ENCODE measurements around the gene DELE1. TPM values are rescaled to one million over a fixed set of nuclear protein-coding genes. Genes with fewer than 3 reads are reported as not detected.
"Not testable (repeated sequence)": the region's sequence is repeated elsewhere in the genome, so short reads cannot be mapped to it uniquely, and the experiment has no call there.

The DELE1 gene
- total RNA-seq, 1 donor from 2014 or later = 94.4 TPM

- intact Hi-C loops (cut with DNase I) = no loop called here
- DNase-seq (ENCODE audit: missing footprints) = no peak
- ATAC-seq = peak; percentile 88
Observed at GRCh38 chr5:141915881-141916336, 7.8 kb upstream of the DELE1 start.

- DNase-seq (ENCODE audit: missing footprints) = no peak
- ATAC-seq = no peak
- intact Hi-C loops (cut with DNase I) = no loop called here
Observed at GRCh38 chr5:141916522-141916921, 7.1 kb upstream of the DELE1 start.

- ATAC-seq = no peak
- intact Hi-C loops (cut with DNase I) = no loop called here
- no peak for DNase-seq (ENCODE audit: missing footprints)
Observed at GRCh38 chr5:141917760-141918159, 5.9 kb upstream of the DELE1 start.

GRCh38 chr5:141919218-141920119 lies 4.2 kb upstream of the DELE1 start:
- ATAC-seq (no peak), DNase-seq (ENCODE audit: missing footprints) (no peak)
- intact Hi-C loops (cut with DNase I) = loop anchor here (5.0 kb wide), 1 partner anchor 38 kb away; the partner anchor contains the start of gene PCDH12

- ATAC-seq (no peak), DNase-seq (ENCODE audit: missing footprints) (no peak)
- intact Hi-C loops (cut with DNase I) = loop anchor here (5.0 kb wide), 1 partner anchor 37 kb away; the partner anchor contains the start of gene PCDH12
Observed at GRCh38 chr5:141920771-141921170, 2.9 kb upstream of the DELE1 start.

- ATAC-seq = not testable (repeated sequence)
- intact Hi-C loops (cut with DNase I) = loop anchor here (5.0 kb wide), 1 partner anchor 34 kb away; the partner anchor contains the start of gene PCDH12
Observed at GRCh38 chr5:141922827-141923447, 734 bp upstream of the DELE1 start.

GRCh38 chr5:141926434-141926833 lies 2.8 kb downstream of the DELE1 start:
- intact Hi-C loops (cut with DNase I) = no loop called here
- ATAC-seq = no peak

More at GRCh38 chr5:141922827-141923447, 734 bp upstream of the DELE1 start:
- DNase-seq (ENCODE audit: missing footprints) = not testable (repeated sequence)

GRCh38 chr5:141928051-141928450 lies 4.4 kb downstream of the DELE1 start:
- ATAC-seq = no peak
- intact Hi-C loops (cut with DNase I) = no loop called here
- no peak for DNase-seq (ENCODE audit: missing footprints)

More at GRCh38 chr5:141926434-141926833, 2.8 kb downstream of the DELE1 start:
- DNase-seq (ENCODE audit: missing footprints) = no peak

GRCh38 chr5:141929398-141930058 lies 5.9 kb downstream of the DELE1 start:
- intact Hi-C loops (cut with DNase I) = no loop called here
- ATAC-seq = peak; percentile 26
- no peak for DNase-seq (ENCODE audit: missing footprints)

GRCh38 chr5:141931694-141932093 lies 8.0 kb downstream of the DELE1 start:
- DNase-seq (ENCODE audit: missing footprints) (no peak), ATAC-seq (no peak)
- intact Hi-C loops (cut with DNase I) = no loop called here

GRCh38 chr5:141933151-141933550 lies 9.5 kb downstream of the DELE1 start:
- intact Hi-C loops (cut with DNase I) = no loop called here
- no peak for ATAC-seq
- no peak for DNase-seq (ENCODE audit: missing footprints)

- intact Hi-C loops (cut with DNase I) = no loop called here
- no peak for DNase-seq (ENCODE audit: missing footprints)
- peak; percentile 80 for ATAC-seq
Observed at GRCh38 chr5:141934099-141934844, 10.6 kb downstream of the DELE1 start.

GRCh38 chr5:141935538-141935937 lies 11.9 kb downstream of the DELE1 start:
- no peak for ATAC-seq
- no peak for DNase-seq (ENCODE audit: missing footprints)
- intact Hi-C loops (cut with DNase I) = no loop called here

GRCh38 chr5:141940695-141941271 lies 17.1 kb downstream of the DELE1 start:
- ATAC-seq (no peak), DNase-seq (ENCODE audit: missing footprints) (no peak)
- intact Hi-C loops (cut with DNase I) = no loop called here

GRCh38 chr5:141941307-141941706 lies 17.6 kb downstream of the DELE1 start:
- no peak for ATAC-seq
- no peak for DNase-seq (ENCODE audit: missing footprints)
- intact Hi-C loops (cut with DNase I) = no loop called here

- intact Hi-C loops (cut with DNase I) = no loop called here
- ATAC-seq = no peak
- no peak for DNase-seq (ENCODE audit: missing footprints)
Observed at GRCh38 chr5:141941779-141942178, 18.1 kb downstream of the DELE1 start.

GRCh38 chr5:141942185-141942857 lies 18.6 kb downstream of the DELE1 start:
- ATAC-seq (no peak), DNase-seq (ENCODE audit: missing footprints) (no peak)
- intact Hi-C loops (cut with DNase I) = no loop called here

GRCh38 chr5:141944076-141944475 lies 20.4 kb downstream of the DELE1 start:
- no peak for DNase-seq (ENCODE audit: missing footprints)
- ATAC-seq = no peak
- intact Hi-C loops (cut with DNase I) = no loop called here
